IMR-90 (cell line): ENCODE data around the gene LDHAL6A. TPM values are rescaled to one million over a fixed set of nuclear protein-coding genes. Genes with fewer than 3 reads are reported as not detected.

ENCODE experiments used
- ATAC-seq: fragments of 200-7000 bp; cut with Tn5 transposase; 2 replicates; pipeline ENCODE4 v1.9.1; 2020; ENCODE audit warnings: low read depth, mild to moderate bottlenecking, moderate library complexity
- BruUV-seq: library from RNA; stranded (reverse); fragments of 400-500 nt; replicated peaks from 2 replicates; lab custom pipeline; 2021; lab: Mats Ljungman, UMichigan
- CTCF ChIA-PET: fragments of 300-600 bp; formaldehyde crosslinking; extraction: SDS; loops from one replicate; lab custom pipeline; 2021; ENCODE audit warnings: antibody characterized with exemption; lab: Yijun Ruan, JAX
- POLR2A ChIA-PET: fragments of 300-600 bp; sonication (Branson Sonifier 250); formaldehyde crosslinking; loops from one replicate; lab custom pipeline; 2022; ENCODE audit warnings: antibody characterized with exemption; ENCODE audit not compliant: unreplicated experiment; lab: Charles Lee
- DNase-seq: peaks from one replicate; pipeline ENCODE4 v3.0.0; 2013
- H2AFZ ChIP-seq: replicated peaks from 2 replicates; pipeline ENCODE3; 2013; ENCODE audit warnings: low read length, mild to moderate bottlenecking; ENCODE audit not compliant: poor library complexity
- H2AK5ac ChIP-seq: 2 replicates; pipeline ENCODE4 v1.6.1; 2013; ENCODE audit warnings: low read depth, low read length, inconsistent platforms
- H2AK9ac ChIP-seq: replicated peaks from 2 replicates; pipeline ENCODE3; 2013; ENCODE audit warnings: mild to moderate bottlenecking, low read depth, low read length, moderate library complexity; ENCODE audit not compliant: poor library complexity
- H2BK120ac ChIP-seq: 2 replicates; pipeline ENCODE4 v1.6.1; 2013; ENCODE audit warnings: low read depth, low read length, inconsistent platforms
- H2BK15ac ChIP-seq: 3 replicates; pipeline ENCODE4 v1.6.1; 2013; ENCODE audit warnings: low read depth, low read length, inconsistent platforms
- H2BK20ac ChIP-seq: 2 replicates; pipeline ENCODE4 v1.6.1; 2013; ENCODE audit warnings: low read depth, mild to moderate bottlenecking, inconsistent platforms, low read length, moderate library complexity
- H2BK5ac ChIP-seq: 2 replicates; pipeline ENCODE4 v1.6.1; 2013; ENCODE audit warnings: mild to moderate bottlenecking, low read depth, low read length, inconsistent platforms; ENCODE audit not compliant: poor library complexity, severe bottlenecking
- H3K14ac ChIP-seq: replicated peaks from 2 replicates; pipeline ENCODE4 v1.6.1; 2013; ENCODE audit warnings: low read depth, low read length, inconsistent platforms
- H3K18ac ChIP-seq: 2 replicates; pipeline ENCODE4 v1.6.1; 2013; ENCODE audit warnings: low read depth, low read length, control low read depth
- H3K23ac ChIP-seq: 2 replicates; pipeline ENCODE4 v1.6.1; 2013; ENCODE audit warnings: low read depth, low read length, inconsistent platforms
- H3K27ac ChIP-seq: 2 replicates; pipeline ENCODE4 v1.5.1; 2013; ENCODE audit warnings: mild to moderate bottlenecking, control low read depth, low read length; ENCODE audit not compliant: insufficient read depth
- H3K27me3 ChIP-seq: 2 replicates; pipeline ENCODE4 v1.6.1; 2013; ENCODE audit warnings: low read length; ENCODE audit not compliant: control insufficient read depth, insufficient read depth
- H3K36me3 ChIP-seq: 2 replicates; pipeline ENCODE4 v1.6.1; 2013; ENCODE audit warnings: low read length, mixed read lengths; ENCODE audit not compliant: control insufficient read depth, insufficient read depth
- H3K4ac ChIP-seq: 2 replicates; pipeline ENCODE4 v1.6.1; 2013; ENCODE audit warnings: low read depth, low read length, inconsistent platforms
- H3K4me1 ChIP-seq: 2 replicates; pipeline ENCODE4 v1.6.1; 2013; ENCODE audit warnings: low read length, mixed read lengths; ENCODE audit not compliant: control insufficient read depth, insufficient read depth
- H3K4me2 ChIP-seq: 2 replicates; pipeline ENCODE4 v1.6.1; 2013; ENCODE audit warnings: low read depth, mild to moderate bottlenecking, control low read depth, low read length, moderate library complexity
- H3K4me3 ChIP-seq: 2 replicates; pipeline ENCODE4 v1.5.1; 2013; ENCODE audit warnings: low read depth, mild to moderate bottlenecking, control low read depth, low read length, moderate library complexity; ENCODE audit not compliant: insufficient read depth
- H3K56ac ChIP-seq: 2 replicates; pipeline ENCODE4 v1.6.1; 2013; ENCODE audit warnings: low read length, inconsistent platforms; ENCODE audit not compliant: insufficient read depth; ENCODE audit errors: extremely low read depth
- H3K79me1 ChIP-seq, 2 experiments: 2 replicates each; pipeline ENCODE4 v1.6.1; 2013; ENCODE audit warnings: low read length in 2 of 2, inconsistent platforms in 1 of 2, low read depth in 1 of 2
- H3K9ac ChIP-seq: 2 replicates; pipeline ENCODE4 v1.6.1; 2013; ENCODE audit warnings: low read depth, low read length, control low read depth
- H3K9me1 ChIP-seq: 2 replicates; pipeline ENCODE4 v1.6.1; 2013; ENCODE audit warnings: low read length, inconsistent platforms; ENCODE audit not compliant: insufficient read depth
- H3K9me3 ChIP-seq: 2 replicates; pipeline ENCODE4 v1.6.1; 2013; ENCODE audit warnings: low read length; ENCODE audit not compliant: control insufficient read depth, insufficient read depth
- H4K20me1 ChIP-seq: 2 replicates; pipeline ENCODE4 v1.6.1; 2013; ENCODE audit warnings: low read length, inconsistent platforms; ENCODE audit not compliant: insufficient read depth
- H4K5ac ChIP-seq: 2 replicates; pipeline ENCODE4 v1.6.1; 2013; ENCODE audit warnings: mild to moderate bottlenecking, low read depth, low read length, control low read depth
- H4K8ac ChIP-seq, 2 experiments: 2 replicates each; pipeline ENCODE4 v1.6.1; 2013; ENCODE audit warnings: low read depth in 2 of 2, low read length in 2 of 2, control low read depth in 1 of 2, inconsistent platforms in 1 of 2
- H4K91ac ChIP-seq: 2 replicates; pipeline ENCODE4 v1.6.1; 2013; ENCODE audit warnings: low read depth, low read length, inconsistent platforms; ENCODE audit not compliant: insufficient read depth
- BHLHE40 ChIP-seq: fragments of 150-350 bp; IDR thresholded peaks from 2 replicates; pipeline ENCODE4 v1.6.1; 2016; ENCODE audit warnings: mild to moderate bottlenecking, low read depth, low read length
- CEBPB ChIP-seq: IDR thresholded peaks from 2 replicates; pipeline ENCODE4 v1.6.1; 2012; ENCODE audit warnings: low read depth, low read length, improper control_type of control experiment
- MXI1 ChIP-seq: IDR thresholded peaks from 2 replicates; pipeline ENCODE4 v1.6.1; 2012; ENCODE audit warnings: low read depth, mild to moderate bottlenecking, low read length, moderate library complexity, borderline replicate concordance
- RCOR1 ChIP-seq: IDR thresholded peaks from 2 replicates; pipeline ENCODE4 v1.6.1; 2012; ENCODE audit warnings: mild to moderate bottlenecking, low read length, improper control_type of control experiment; ENCODE audit not compliant: insufficient replicate concordance
- WGBS, 2 experiments: methylation state at CpG; one replicate each; pipeline versions ENCODE4 v1.1.5 to v1.1.7; 2013; ENCODE audit warnings: missing lambda C conversion rate in 2 of 2; ENCODE audit not compliant: insufficient read length in 1 of 2; ENCODE audit errors: extremely low coverage in 2 of 2; 5-methylcytosine and 5-hydroxymethylcytosine counted together
- dilution Hi-C: fragments of 300-500 bp; cut with HindIII; formaldehyde crosslinking; loops from one replicate; pipeline ENCODE4 v1.14.3; 2018; ENCODE audit warnings: low sequenced_read_pairs; ENCODE audit not compliant: unreplicated experiment
- in situ Hi-C: fragments of 300-500 bp; cut with MboI; formaldehyde crosslinking; loops from 3 replicates; pipeline ENCODE4 v1.14.3; 2019; ENCODE audit warnings: low sequenced_read_pairs, inconsistent platforms, mixed read lengths
- intact Hi-C: fragments of 100-400 bp; cut with micrococcal nuclease; formaldehyde crosslinking; loops from 2 replicates; pipeline ENCODE4 v1.10.0; 2022
- polyA plus RNA-seq, 3 experiments: library from polyadenylated mRNA; depleted of rRNA; stranded (reverse); fragments of >200 nt; gene quantifications; 2 replicates each; pipeline ENCODE4 v1.2.3, GENCODE V29; 2012; ENCODE audit warnings: low replicate concordance in 1 of 3
- total RNA-seq: library from RNA; depleted of rRNA; stranded (reverse); fragments of >200 nt; gene quantifications from 2 replicates; pipeline ENCODE4 v1.2.3, GENCODE V29; 2012
- TF ChIP-seq, protein P1 (sequence below): conservative IDR thresholded peaks from 2 replicates; pipeline ENCODE4 v1.5.1; 2012; ENCODE audit warnings: mild to moderate bottlenecking, low read depth, low read length, improper control_type of control experiment

Gene LDHAL6A
- total and polyA plus RNA-seq, 2 of the 4 experiments (the other 2 are of a cell fraction): not detected

DNA sequence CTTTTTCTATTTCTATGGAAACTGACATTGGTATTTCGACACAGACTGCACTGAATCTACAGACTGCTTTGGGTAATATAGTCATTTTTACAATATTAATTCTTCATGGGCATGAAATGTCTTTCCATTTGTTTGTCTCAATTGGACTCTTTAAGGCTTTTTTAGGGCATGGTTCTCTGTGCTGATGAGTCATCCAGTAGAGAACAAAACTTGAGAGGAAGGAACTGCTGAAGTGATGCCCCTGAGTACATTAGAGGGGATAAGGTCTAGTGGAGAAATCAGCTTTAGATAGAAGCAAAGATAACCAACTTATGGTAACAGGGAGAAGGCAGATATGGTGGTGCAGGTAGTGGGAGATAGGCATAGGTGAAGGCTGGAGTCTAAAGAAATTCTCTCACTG lies 46.0 kb downstream of the LDHAL6A start:
- H3K4me1 ChIP-seq: no peaks in the 10 kb centered on the region
- H2AFZ ChIP-seq: no peak overlapping the region
- H4K8ac ChIP-seq: no peak overlapping the region
- no peak overlapping the region for H2BK120ac ChIP-seq
- DNase-seq (no peak), ATAC-seq (no peak)
- H2AK5ac ChIP-seq: no peak overlapping the region
- no peak overlapping the region for H3K27ac ChIP-seq
- H3K18ac ChIP-seq: no peak overlapping the region
- dilution Hi-C loops (no loop called here), in situ Hi-C loops (no loop called here), intact Hi-C loops (loop anchor here (10.0 kb wide), 2 partner anchors 97 to 157 kb away; no protein-coding TSS in a partner anchor)
- CTCF ChIA-PET: no interaction called here
- H3K23ac ChIP-seq: no peak overlapping the region
- no peak overlapping the region for H2BK5ac ChIP-seq
- no peak for TF ChIP-seq BHLHE40
- TF ChIP-seq MXI1: no peak
- TF ChIP-seq RCOR1: no peak
- TF ChIP-seq, protein P1, sequence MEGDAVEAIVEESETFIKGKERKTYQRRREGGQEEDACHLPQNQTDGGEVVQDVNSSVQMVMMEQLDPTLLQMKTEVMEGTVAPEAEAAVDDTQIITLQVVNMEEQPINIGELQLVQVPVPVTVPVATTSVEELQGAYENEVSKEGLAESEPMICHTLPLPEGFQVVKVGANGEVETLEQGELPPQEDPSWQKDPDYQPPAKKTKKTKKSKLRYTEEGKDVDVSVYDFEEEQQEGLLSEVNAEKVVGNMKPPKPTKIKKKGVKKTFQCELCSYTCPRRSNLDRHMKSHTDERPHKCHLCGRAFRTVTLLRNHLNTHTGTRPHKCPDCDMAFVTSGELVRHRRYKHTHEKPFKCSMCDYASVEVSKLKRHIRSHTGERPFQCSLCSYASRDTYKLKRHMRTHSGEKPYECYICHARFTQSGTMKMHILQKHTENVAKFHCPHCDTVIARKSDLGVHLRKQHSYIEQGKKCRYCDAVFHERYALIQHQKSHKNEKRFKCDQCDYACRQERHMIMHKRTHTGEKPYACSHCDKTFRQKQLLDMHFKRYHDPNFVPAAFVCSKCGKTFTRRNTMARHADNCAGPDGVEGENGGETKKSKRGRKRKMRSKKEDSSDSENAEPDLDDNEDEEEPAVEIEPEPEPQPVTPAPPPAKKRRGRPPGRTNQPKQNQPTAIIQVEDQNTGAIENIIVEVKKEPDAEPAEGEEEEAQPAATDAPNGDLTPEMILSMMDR: no peak
- no peak for TF ChIP-seq CEBPB
- H2BK15ac ChIP-seq: no peak overlapping the region
- no peak overlapping the region for H3K56ac ChIP-seq
- H3K9ac ChIP-seq: no peak overlapping the region
- no peak overlapping the region for H3K4me2 ChIP-seq
- no TSS peak for BruUV-seq
- no peak overlapping the region for H3K14ac ChIP-seq
- H3K79me1 ChIP-seq: peaks cover 0 to 3% of the 10 kb centered on the region in 2 experiments; a peak in 1 of 4 replicates
- H3K27me3 ChIP-seq: no peaks in the 10 kb centered on the region
- no peak overlapping the region for H4K5ac ChIP-seq
- no peak overlapping the region for H2AK9ac ChIP-seq
- WGBS, 2 experiments: no CpG with 5 or more reads among the region's 1 CpG
- H3K4me3 ChIP-seq: no peak overlapping the region
- H3K36me3 ChIP-seq: peaks cover 19% of the 10 kb centered on the region
- POLR2A ChIA-PET: no interaction called here
- no peak overlapping the region for H2BK20ac ChIP-seq
- H3K9me3 ChIP-seq: no peaks in the 10 kb centered on the region
- no peak overlapping the region for H3K4ac ChIP-seq
- no peak overlapping the region for H4K91ac ChIP-seq
- H3K9me1 ChIP-seq: no peaks in the 10 kb centered on the region
- no peaks in the 10 kb centered on the region for H4K20me1 ChIP-seq
